IPS-11a (cell line): ENCODE measurements around the gene IL1F10.
"Not testable (repeated sequence)": the region's sequence is repeated elsewhere in the genome, so short reads cannot be mapped to it uniquely, and the experiment has no call there.

Source experiments
- H3K4me3 ChIP-seq: one replicate; pipeline ENCODE4 v1.5.1; 2013; ENCODE audit warnings: low read depth, low read length, control low read depth

IL1F10 gene

DNA sequence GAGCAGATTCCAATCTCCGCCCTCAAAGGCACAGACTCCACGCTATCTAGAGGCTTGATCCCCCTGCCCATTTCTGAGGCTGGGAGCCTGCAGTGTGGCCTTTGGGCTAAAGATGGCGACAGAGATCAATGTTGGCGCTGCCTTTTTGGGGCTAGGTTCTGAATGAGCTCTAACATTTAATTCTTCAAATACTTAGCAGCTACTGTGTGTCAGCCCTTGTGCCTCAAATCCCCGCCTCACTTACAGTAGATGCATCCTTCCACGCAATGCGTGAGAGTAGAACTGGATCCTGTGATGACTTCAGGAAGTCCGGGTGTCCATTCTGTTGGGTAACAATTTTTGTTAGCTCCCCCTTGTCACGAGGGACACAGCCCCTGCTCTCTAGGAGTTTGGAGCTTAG, 12.4 kb downstream of the IL1F10 start:
- H3K4me3 ChIP-seq, result no peak overlapping the region

GRCh38 chr2:113081488-113082210, 13.9 kb downstream of the IL1F10 start:
- no peak overlapping the region for H3K4me3 ChIP-seq

DNA sequence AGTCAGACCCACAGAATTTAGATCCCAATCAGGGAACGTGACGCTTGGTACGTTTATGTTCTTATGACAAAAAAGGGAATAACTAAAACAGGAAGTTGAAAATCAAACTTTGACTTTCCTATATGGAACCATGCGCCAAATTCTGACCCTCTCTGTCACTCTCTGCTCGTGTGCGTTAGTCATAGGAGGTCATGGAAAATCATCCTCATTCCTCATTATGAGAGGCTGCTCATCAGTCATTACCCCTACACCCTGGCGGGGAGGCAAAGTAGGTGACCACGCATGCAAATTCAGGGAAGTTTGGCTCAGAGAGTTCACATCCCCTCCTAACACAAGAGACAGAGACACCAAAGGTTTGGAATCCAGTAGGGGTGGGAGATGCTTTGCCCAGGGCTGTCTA, 15.5 kb downstream of the IL1F10 start:
- H3K4me3 ChIP-seq, result no peak overlapping the region

GRCh38 chr2:113084249-113085000, 16.7 kb downstream of the IL1F10 start:
- no peak overlapping the region for H3K4me3 ChIP-seq

GRCh38 chr2:113085542-113085941, 17.8 kb downstream of the IL1F10 start:
- no peak overlapping the region for H3K4me3 ChIP-seq

- H3K4me3 ChIP-seq, result no peak overlapping the region
Observed at GRCh38 chr2:113088213-113088992, 20.6 kb downstream of the IL1F10 start.

- H3K4me3 ChIP-seq, result no peak overlapping the region
Observed at GRCh38 chr2:113089916-113090315, 22.1 kb downstream of the IL1F10 start.

DNA sequence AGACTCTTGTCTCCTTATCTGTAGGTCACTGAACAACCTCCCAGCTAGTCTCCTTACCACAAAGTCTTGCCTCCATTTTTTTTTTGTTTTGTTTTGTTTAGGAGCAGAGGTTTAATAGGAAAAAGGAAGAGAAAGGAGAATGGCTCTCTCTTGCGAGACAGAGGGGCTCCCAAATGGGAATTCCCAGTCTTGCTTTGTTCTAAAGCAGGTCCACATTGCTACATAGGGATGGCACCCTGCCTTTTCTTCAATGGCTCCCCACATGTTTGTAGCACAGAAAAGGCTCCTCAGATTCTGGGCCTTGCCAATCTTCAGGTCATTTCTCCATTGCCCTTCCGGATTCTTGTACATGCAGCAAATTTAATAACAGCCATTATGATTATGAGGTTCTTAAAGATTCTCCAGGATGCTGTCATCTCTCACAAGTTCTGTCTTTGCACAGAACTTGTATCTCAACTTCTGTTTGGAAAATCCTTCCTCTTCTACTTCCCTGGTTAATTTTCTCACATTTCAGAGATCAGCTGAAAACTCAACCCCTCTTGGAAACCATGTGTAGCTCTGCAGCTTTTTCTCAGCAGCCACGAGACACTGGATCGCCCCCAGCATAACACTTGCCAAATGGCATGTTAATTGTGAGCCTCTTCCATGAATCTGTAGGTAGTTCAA, 23.6 kb downstream of the IL1F10 start:
- H3K4me3 ChIP-seq, result no peak overlapping the region

- no peak overlapping the region for H3K4me3 ChIP-seq
Observed at GRCh38 chr2:113092864-113093612, 25.3 kb downstream of the IL1F10 start.

- H3K4me3 ChIP-seq, result no peak overlapping the region
Observed at GRCh38 chr2:113093613-113093977, 25.8 kb downstream of the IL1F10 start.

DNA sequence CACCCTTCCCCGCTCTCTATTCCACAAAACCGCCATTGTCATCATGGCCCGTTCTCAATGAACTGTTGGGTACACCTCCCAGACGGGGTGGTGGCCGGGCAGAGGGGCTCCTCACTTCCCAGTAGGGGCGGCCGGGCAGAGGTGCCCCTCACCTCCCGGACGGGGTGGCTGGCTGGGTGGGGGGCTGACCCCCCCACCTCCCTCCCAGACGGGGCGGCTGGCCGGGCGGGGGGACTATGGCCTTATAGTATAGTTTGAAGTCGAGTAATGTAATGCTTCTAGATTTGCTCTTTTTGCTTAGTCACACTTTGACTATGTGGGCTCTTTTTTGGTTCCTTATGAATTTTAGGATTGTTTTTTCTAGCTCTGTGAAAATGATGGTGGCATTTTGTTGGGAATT, 28.5 kb downstream of the IL1F10 start:
- H3K4me3 ChIP-seq, result not testable (repeated sequence)

- not testable (repeated sequence) for H3K4me3 ChIP-seq
Observed at GRCh38 chr2:113096842-113097618, 29.3 kb downstream of the IL1F10 start.

GRCh38 chr2:113098041-113098440, 30.3 kb downstream of the IL1F10 start:
- no peak overlapping the region for H3K4me3 ChIP-seq

- H3K4me3 ChIP-seq, result no peak overlapping the region
Observed at GRCh38 chr2:113098532-113098931, 30.8 kb downstream of the IL1F10 start.

- H3K4me3 ChIP-seq, result no peak overlapping the region
Observed at GRCh38 chr2:113102133-113102532, 34.4 kb downstream of the IL1F10 start.

DNA sequence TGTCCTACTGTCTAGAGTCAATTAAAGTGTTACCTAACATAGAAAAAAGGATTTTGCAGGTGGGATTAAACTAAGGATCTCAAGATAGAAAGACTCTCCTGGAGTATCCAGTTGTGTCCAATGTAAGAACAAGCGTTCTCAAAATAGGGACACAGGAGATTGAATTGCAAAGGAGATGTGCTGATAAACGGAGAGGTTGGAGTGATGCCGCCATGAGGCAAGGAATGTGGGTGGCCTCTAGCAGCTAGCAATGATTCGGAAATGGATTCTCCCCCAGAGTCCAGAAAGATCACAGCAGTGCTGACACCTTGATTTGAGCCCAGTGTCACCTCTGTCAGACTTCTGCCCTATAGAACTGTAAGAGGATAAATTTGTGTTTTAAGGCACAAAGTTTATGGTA, 35.5 kb downstream of the IL1F10 start:
- H3K4me3 ChIP-seq, result no peak overlapping the region

DNA sequence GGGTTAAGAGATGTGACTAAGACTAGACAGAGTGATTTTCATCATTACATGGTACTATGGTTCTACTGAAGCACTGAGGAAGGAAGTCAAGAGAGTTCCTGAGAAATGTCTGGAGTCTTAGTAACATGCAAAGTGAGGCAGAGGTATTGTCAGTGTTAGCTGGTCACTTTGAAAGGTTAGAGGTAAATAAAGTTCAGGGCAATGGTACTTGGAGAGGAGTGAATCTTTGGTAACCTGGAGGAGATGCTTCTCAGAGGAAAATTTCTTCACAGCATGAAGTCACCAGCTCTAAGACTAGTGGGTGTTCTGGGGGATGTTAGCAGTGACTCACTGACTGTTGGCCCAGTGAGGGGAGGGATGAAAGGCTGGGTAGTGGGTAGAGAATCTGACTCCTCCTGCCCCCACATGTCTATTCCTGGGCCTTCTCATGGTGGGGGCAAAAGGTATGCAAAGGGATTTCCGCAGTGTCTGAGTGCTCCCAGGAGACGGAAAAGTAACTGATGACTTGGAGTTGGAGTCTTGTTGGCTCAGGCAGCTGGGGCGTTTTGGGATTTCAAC, 36.4 kb downstream of the IL1F10 start:
- no peak overlapping the region for H3K4me3 ChIP-seq

DNA sequence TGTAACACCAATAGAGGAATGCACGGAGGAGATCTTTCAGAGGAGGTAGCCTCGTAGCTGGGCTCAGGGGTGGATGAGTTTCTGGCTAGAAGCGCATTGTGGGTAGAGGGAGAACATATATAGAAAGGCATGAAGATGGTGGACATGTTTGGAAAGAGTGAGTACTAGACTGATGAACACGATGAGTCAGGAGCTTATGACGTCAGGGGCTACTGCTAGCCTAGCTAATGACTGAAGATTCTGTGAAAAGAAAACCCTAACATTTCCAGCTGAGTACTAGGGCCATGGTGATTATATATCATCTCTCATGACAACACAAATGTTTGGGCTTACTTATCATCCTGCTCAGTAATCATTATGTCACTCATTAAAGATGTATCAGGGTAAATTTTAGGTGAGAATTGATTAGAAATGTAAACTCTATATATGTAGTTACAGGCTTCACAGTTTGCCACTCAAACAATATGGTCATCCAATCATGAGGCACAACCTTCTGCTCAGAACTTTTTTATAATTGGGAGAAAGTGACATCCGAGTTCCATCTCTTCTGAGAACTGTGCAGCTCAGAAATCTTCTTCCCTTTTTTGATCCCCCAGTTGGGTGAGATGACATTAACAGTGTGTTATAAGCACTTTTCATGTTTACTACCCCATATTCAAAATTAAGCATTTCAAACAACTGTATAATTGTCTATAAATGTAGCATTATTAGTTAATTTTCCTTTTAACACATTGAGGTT, 37.4 kb downstream of the IL1F10 start:
- no peak overlapping the region for H3K4me3 ChIP-seq

- no peak overlapping the region for H3K4me3 ChIP-seq
Observed at GRCh38 chr2:113111121-113111520, 43.4 kb downstream of the IL1F10 start.
